Measurements from ENCODE around the gene WDR62. TPM values are rescaled to one million over a fixed set of nuclear protein-coding genes. Genes with fewer than 3 reads are reported as not detected.

WDR62 gene
- total RNA-seq, 4 donors from 2014 or later, result 2.4 to 5.8 TPM; not detected in 2

DNA sequence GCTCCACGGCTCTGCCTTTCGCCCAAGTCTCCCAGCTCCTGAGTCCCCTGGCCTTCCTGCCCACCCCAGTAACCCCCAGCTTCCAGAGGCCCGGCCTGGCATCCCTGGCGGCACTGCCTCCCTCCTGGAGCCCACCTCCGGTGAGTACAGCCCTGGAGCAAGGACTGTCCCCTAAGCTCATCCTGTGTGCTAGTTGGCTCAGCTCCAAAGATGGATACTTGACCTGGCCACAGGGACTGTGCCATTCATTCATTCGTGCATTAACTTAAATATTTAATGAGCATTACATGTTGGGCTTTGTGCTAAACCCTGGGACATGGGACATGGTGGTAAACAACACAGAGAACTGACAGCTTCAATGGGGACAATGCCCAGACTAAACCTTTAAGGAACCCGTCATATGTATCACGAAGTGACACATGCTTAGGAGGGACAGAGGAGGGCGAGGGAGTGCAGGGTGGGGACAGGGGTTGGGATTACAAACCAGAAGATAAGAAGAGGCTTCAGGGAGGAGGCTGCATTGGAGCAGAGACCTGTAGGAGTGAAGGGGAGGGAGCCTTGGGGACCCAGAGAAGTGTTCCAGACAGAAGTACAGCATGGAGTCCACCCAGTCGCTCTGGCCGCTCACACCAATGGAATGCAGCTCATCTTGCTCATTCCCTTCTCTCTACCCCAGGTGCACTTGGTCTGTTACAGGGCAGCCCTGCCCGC lies 49.3 kb downstream of the WDR62 start:
- Histone ChIP-seq H3K36me3 (no peaks in the 10 kb centered on the region), H3K9me3 (no peaks in the 10 kb centered on the region), H3K4me3 (no peak overlapping the region), H3K4me1 (no peaks in the 10 kb centered on the region), H3K27me3 (no peaks in the 10 kb centered on the region), H3K27ac (no peak overlapping the region)
- TF ChIP-seq, protein P1, sequence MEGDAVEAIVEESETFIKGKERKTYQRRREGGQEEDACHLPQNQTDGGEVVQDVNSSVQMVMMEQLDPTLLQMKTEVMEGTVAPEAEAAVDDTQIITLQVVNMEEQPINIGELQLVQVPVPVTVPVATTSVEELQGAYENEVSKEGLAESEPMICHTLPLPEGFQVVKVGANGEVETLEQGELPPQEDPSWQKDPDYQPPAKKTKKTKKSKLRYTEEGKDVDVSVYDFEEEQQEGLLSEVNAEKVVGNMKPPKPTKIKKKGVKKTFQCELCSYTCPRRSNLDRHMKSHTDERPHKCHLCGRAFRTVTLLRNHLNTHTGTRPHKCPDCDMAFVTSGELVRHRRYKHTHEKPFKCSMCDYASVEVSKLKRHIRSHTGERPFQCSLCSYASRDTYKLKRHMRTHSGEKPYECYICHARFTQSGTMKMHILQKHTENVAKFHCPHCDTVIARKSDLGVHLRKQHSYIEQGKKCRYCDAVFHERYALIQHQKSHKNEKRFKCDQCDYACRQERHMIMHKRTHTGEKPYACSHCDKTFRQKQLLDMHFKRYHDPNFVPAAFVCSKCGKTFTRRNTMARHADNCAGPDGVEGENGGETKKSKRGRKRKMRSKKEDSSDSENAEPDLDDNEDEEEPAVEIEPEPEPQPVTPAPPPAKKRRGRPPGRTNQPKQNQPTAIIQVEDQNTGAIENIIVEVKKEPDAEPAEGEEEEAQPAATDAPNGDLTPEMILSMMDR (IDR thresholded peaks at IDR 0.05), result no peak
- no peak for TF ChIP-seq POLR2A (IDR thresholded peaks at IDR 0.05)
- DNase-seq, result no peak
- intact Hi-C loops (cut with DNase I; ENCODE audit: low total_unique reads), result no loop called here

DNA sequence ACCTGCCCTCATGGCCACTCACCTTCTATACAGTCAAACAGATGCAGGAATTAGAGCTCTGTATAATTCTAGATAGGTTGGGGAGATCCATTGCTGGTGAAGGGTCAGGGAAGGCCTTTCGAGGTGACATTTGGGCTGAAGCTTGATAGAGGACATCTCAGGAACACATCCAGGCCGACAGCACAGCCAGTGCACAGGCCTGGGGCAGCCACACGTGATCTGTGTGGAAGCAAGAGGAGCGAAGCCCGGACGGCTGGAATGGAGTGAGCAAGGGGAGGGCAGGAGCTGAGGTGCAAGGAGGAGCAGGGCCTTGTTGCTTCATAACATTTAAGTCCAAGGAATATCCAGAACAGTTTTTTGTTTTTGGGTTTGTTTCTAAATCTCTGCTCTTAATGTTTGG lies 51.7 kb downstream of the WDR62 start:
- Histone ChIP-seq H3K4me3 (no peak overlapping the region), H3K9me3 (no peaks in the 10 kb centered on the region), H3K27ac (no peak overlapping the region), H3K27me3 (no peaks in the 10 kb centered on the region), H3K4me1 (no peaks in the 10 kb centered on the region), H3K36me3 (no peaks in the 10 kb centered on the region)
- TF ChIP-seq POLR2A (IDR thresholded peaks at IDR 0.05), result no peak
- TF ChIP-seq, protein P1 (IDR thresholded peaks at IDR 0.05), result no peak
- intact Hi-C loops (cut with DNase I; ENCODE audit: low total_unique reads), result no loop called here
- DNase-seq, result no peak

- Histone ChIP-seq H3K36me3 (no peaks in the 10 kb centered on the region), H3K27ac (no peak overlapping the region), H3K4me3 (no peak overlapping the region), H3K9me3 (no peaks in the 10 kb centered on the region), H3K27me3 (no peaks in the 10 kb centered on the region), H3K4me1 (no peaks in the 10 kb centered on the region)
- intact Hi-C loops (cut with DNase I; ENCODE audit: low total_unique reads), result no loop called here
- TF ChIP-seq, protein P1 (IDR thresholded peaks at IDR 0.05), result no peak
- DNase-seq, result no peak
These were observed 52.3 kb downstream of the WDR62 start for GRCh38 chr19:36106991-36107390.

DNA sequence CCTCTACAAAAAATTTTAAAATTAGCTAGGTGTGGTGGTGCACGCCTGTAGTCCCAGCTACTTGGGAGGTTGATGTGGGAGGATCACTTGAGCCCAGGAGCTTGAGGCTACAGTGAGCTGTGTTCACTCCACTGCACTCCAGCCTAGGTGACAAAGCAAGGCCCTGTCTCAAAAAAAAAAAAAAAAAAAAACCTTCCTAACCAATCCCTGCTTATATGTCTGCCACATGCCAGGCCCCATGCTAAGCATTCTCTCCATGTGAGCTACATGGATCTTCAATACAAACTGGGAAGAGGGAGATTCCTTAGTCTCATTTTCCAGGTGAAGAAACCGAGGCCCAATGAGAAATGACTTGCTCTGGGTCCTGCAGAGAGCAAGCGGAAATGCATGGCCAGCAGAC lies 54.0 kb downstream of the WDR62 start:
- Histone ChIP-seq H3K9me3 (no peaks in the 10 kb centered on the region), H3K36me3 (no peaks in the 10 kb centered on the region), H3K4me1 (peaks cover 0 to 2% of the 10 kb centered on the region in 2 donors), H3K27me3 (no peaks in the 10 kb centered on the region), H3K4me3 (no peak overlapping the region), H3K27ac (no peak overlapping the region)
- no peak for DNase-seq
- intact Hi-C loops (cut with DNase I; ENCODE audit: low total_unique reads), result no loop called here
- no peak for TF ChIP-seq POLR2A (IDR thresholded peaks at IDR 0.05)
- TF ChIP-seq, protein P1 (IDR thresholded peaks at IDR 0.05), result no peak

- peaks cover 0 to 8% of the 10 kb centered on the region in 2 donors for H3K4me1 ChIP-seq
- H3K27me3 ChIP-seq, result no peaks in the 10 kb centered on the region
- no peak for DNase-seq
- TF ChIP-seq, protein P1 (IDR thresholded peaks at IDR 0.05), result no peak
- TF ChIP-seq POLR2A (IDR thresholded peaks at IDR 0.05), result no peak
- no peak within 1 kb of the TSS for H3K4me3 ChIP-seq
- H3K9me3 ChIP-seq, result no peaks in the 10 kb centered on the region
- intact Hi-C loops (cut with DNase I; ENCODE audit: low total_unique reads), result loop anchor here (10.0 kb wide), 1 partner anchor 56 kb away; the partner anchor contains the start of genes THAP8 and WDR62
- H3K27ac ChIP-seq, result no peak within 1 kb of the TSS
- no peaks in the 10 kb centered on the region for H3K36me3 ChIP-seq
These were observed 55.9 kb downstream of the WDR62 start, which contains the start of gene OVOL3 for GRCh38 chr19:36110487-36111199. OVOL3 (plus strand) TSS chr19:36111143; CDS start chr19:36111203, 60 bp downstream.
